A673 (cell line): Measurements from ENCODE around the gene ALPI. TPM values are rescaled to one million over a fixed set of nuclear protein-coding genes. Genes with fewer than 3 reads are reported as not detected.
"Not testable (repeated sequence)": the region's sequence is repeated elsewhere in the genome, so short reads cannot be mapped to it uniquely, and the experiment has no call there.

Source experiments
- BruUV-seq: library from RNA; stranded (reverse); fragments of 400-500 nt; replicated peaks from 2 replicates; lab custom pipeline; 2021; lab: Mats Ljungman, UMichigan
- CTCF ChIA-PET: fragments of 300-600 bp; sonication (Branson Sonifier 250); formaldehyde crosslinking; loops from one replicate; lab custom pipeline; 2022; ENCODE audit warnings: antibody characterized with exemption; lab: Charles Lee
- POLR2A ChIA-PET: fragments of 300-600 bp; sonication (Branson Sonifier 250); formaldehyde crosslinking; loops from one replicate; lab custom pipeline; 2022; ENCODE audit warnings: antibody characterized with exemption; ENCODE audit not compliant: low non-redundant PET; lab: Charles Lee
- DNase-seq: peaks from one replicate; pipeline ENCODE4 v3.0.0-alpha.2; 2015; ENCODE audit warnings: low spot score
- H3K27ac ChIP-seq: fragments of 200-600 bp; sonication (generic); 2 replicates; pipeline ENCODE4 v1.5.1; 2016; ENCODE audit warnings: mixed run types, low read depth, mild to moderate bottlenecking, mixed read lengths, antibody characterized with exemption, low read length; ENCODE audit not compliant: poor library complexity, severe bottlenecking
- H3K27me3 ChIP-seq: fragments of 200-600 bp; sonication (generic); replicated peaks from 2 replicates; pipeline ENCODE4 v1.6.1; 2017; ENCODE audit warnings: mixed run types, low read depth, mild to moderate bottlenecking, mixed read lengths, antibody characterized with exemption, low read length; ENCODE audit not compliant: insufficient read depth, poor library complexity
- H3K36me3 ChIP-seq: fragments of 200-600 bp; sonication (generic); 2 replicates; pipeline ENCODE4 v1.6.1; 2016; ENCODE audit warnings: mixed run types, mild to moderate bottlenecking, mixed read lengths, antibody characterized with exemption, low read length; ENCODE audit not compliant: insufficient read depth, poor library complexity, severe bottlenecking
- H3K4me1 ChIP-seq: fragments of 200-600 bp; sonication (generic); 2 replicates; pipeline ENCODE4 v1.6.1; 2017; ENCODE audit warnings: mixed run types, mild to moderate bottlenecking, mixed read lengths, antibody characterized with exemption, low read length; ENCODE audit not compliant: insufficient read depth, poor library complexity, severe bottlenecking
- H3K4me3 ChIP-seq: fragments of 200-600 bp; sonication (generic); 2 replicates; pipeline ENCODE4 v1.5.1; 2016; ENCODE audit warnings: low read depth, mixed run types, mild to moderate bottlenecking, mixed read lengths, low read length; ENCODE audit not compliant: poor library complexity, severe bottlenecking
- H3K9me3 ChIP-seq: fragments of 200-600 bp; sonication (generic); 2 replicates; pipeline ENCODE4 v1.6.1; 2016; ENCODE audit warnings: mixed run types, low read depth, mild to moderate bottlenecking, mixed read lengths, antibody characterized with exemption, low read length; ENCODE audit not compliant: poor library complexity, severe bottlenecking
- EZH2 ChIP-seq: fragments of 200-600 bp; sonication (generic); IDR thresholded peaks from 2 replicates; pipeline ENCODE4 v1.6.1; 2017; ENCODE audit warnings: borderline replicate concordance, low read depth, mild to moderate bottlenecking, mixed read lengths, antibody characterized with exemption, low read length; ENCODE audit not compliant: poor library complexity, severe bottlenecking
- intact Hi-C: fragments of 100-400 bp; cut with micrococcal nuclease; formaldehyde crosslinking; loops from one replicate; pipeline ENCODE4 v1.10.0; 2022; ENCODE audit not compliant: unreplicated experiment
- total RNA-seq: library from RNA; stranded (reverse); gene quantifications from 2 replicates; pipeline ENCODE4 v1.2.3, GENCODE V29; 2021
- TF ChIP-seq, protein P1 (sequence below): fragments of 300-800, 200-600 bp; sonication (generic); conservative IDR thresholded peaks from 2 replicates; pipeline ENCODE4 v1.5.1; 2017; ENCODE audit warnings: low read depth, mild to moderate bottlenecking, antibody characterized with exemption, low read length, moderate library complexity, mixed read lengths

The ALPI gene
- total RNA-seq, 1 experiment from 2014 or later = not detected

DNA sequence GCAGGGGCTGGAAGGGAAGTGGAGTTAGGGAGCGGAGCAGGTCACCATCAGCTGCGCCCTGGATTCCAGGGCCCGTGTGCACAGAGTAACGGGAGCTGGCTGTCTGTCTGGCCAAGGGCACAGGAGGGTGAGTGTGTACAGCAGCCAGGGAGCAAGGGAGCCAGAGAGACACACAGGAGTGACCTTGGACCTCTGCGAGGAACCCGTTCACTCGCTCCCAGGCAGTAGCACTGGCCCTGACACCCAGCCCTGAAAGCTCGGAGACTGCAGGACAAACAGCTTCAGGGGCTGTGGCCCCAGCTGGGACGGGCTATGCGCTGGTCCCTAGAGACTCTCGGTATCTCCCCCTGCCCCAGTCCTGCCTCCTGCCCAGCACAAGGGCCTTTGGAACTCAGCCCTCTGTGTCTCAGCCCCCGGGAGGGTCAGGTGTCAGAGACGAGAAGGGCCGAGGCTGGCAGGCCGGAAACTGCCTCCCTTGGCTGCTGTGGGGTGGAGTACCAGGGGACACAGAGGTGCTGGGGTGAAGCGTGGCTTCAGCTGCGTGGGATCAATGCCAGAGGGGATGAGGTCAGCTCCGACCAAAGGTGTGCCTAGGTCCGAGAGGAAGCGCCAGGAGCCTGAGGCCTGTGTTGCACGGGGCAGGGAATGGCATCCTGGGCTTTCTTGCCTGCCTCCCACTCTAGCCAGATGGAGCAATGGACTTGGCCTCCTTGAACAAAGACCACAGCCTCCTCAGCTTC lies 12.1 kb upstream of the ALPI start:
- H3K27me3 ChIP-seq, POLR2A ChIA-PET, H3K9me3 ChIP-seq, H3K4me3 ChIP-seq, H3K4me1 ChIP-seq, H3K36me3 ChIP-seq, H3K27ac ChIP-seq, DNase-seq, BruUV-seq: not testable (repeated sequence)
- intact Hi-C loops = loop anchor here (2.0 to 5.0 kb wide), 4 partner anchors 79 to 592 kb away; no protein-coding TSS in a partner anchor
- CTCF ChIA-PET = interaction anchor here (1.0 kb wide), 1 partner anchor 78 kb away, joined by 3 read pairs; no protein-coding TSS in a partner anchor

DNA sequence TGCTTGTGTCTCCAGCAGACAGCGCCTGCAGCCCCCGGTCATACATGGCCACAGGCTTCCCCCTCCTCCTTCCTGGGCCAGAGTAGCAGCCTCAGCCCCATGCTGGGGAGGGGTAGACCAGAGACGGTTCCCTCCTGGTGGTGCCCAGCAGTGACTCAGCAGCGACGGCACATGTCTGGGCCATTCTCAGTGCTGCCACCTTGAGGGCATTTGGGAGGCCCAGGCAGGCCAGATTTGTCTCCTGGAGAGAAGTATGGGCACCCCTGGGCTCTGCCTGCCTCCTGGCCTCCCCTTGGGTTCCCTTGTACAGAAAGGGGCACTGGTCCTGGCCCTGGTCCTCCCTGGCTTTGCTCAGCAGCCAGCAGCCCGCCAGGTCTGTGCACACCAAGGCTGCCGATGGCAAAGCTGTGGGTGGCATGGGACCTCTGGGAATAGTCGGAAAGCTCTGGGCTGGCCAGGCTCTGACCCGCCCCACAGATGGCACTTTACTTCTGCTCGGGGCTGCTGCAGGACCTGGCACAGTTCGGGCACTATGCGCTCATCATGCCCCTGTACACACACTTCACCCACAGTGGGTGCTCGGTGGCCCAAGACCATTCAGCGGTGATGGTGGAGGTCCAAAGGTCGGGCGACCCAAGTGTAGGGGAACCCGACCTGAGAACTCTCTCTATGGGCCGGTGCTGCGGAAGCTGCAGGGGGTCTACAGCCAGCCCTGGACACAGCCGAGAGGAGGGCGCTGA lies 11.4 kb upstream of the ALPI start:
- no TSS peak for BruUV-seq
- POLR2A ChIA-PET = no interaction called here
- DNase-seq = peak; percentile 86

DNA sequence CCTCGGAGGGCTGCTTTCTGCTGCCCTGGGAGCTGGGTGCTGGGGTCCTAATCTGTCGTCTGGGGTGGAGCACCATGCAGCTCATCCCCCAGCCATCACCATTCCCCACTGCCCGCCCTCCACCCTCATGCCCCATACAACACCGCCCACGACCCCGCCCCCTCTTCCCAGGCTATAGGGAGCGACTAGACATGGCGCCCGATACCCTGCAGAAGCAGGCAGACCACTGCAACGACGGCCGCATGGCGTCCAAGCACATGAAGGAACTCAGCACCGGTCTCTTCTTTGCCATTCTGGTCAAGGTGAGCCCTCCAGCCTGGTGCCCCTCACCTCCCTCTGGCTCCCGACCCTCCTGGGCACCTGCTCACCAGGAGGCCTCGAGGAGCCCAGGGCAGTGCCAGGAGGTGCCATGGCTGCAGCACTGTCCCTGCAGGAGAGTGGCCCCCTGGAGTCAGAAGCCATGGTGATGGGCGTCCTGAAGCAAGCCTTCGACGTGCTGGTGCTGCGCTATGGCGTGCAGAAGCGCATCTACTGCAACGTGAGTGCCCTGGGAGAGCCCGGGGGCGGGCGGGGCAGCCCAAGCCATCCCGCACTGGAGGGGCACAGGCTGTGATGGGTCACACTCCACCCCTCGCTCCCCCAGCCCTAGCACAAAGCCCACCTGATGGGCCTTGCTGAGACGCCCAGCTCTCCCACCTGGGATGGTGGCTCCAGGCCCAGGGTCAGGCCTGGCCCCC lies 10.6 kb upstream of the ALPI start:
- CTCF ChIA-PET = interaction anchor here (1.0 to 1.2 kb wide), 2 partner anchors 75 to 76 kb away, joined by 3 read pairs; partner anchors contain the start of gene PRSS56
- POLR2A ChIA-PET, DNase-seq, H3K36me3 ChIP-seq, BruUV-seq, H3K4me1 ChIP-seq, H3K4me3 ChIP-seq, H3K9me3 ChIP-seq, H3K27me3 ChIP-seq, H3K27ac ChIP-seq: not testable (repeated sequence)
- intact Hi-C loops = loop anchor here (2.0 kb wide), 1 partner anchor 77 kb away; no protein-coding TSS in a partner anchor

More for the DNA sequence above, 11.4 kb upstream of the ALPI start:
- TF ChIP-seq, protein P1, sequence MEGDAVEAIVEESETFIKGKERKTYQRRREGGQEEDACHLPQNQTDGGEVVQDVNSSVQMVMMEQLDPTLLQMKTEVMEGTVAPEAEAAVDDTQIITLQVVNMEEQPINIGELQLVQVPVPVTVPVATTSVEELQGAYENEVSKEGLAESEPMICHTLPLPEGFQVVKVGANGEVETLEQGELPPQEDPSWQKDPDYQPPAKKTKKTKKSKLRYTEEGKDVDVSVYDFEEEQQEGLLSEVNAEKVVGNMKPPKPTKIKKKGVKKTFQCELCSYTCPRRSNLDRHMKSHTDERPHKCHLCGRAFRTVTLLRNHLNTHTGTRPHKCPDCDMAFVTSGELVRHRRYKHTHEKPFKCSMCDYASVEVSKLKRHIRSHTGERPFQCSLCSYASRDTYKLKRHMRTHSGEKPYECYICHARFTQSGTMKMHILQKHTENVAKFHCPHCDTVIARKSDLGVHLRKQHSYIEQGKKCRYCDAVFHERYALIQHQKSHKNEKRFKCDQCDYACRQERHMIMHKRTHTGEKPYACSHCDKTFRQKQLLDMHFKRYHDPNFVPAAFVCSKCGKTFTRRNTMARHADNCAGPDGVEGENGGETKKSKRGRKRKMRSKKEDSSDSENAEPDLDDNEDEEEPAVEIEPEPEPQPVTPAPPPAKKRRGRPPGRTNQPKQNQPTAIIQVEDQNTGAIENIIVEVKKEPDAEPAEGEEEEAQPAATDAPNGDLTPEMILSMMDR = peak; percentile 78
- no peak for TF ChIP-seq EZH2
- no peaks in the 10 kb centered on the region for H3K9me3 ChIP-seq
- H3K27me3 ChIP-seq = no peaks in the 10 kb centered on the region
- CTCF ChIA-PET = interaction anchor here (1.0 kb wide), 1 partner anchor 77 kb away, joined by 3 read pairs; no protein-coding TSS in a partner anchor
- no peaks in the 10 kb centered on the region for H3K4me1 ChIP-seq
- H3K4me3 ChIP-seq = no peak overlapping the region
- no peak overlapping the region for H3K27ac ChIP-seq
- H3K36me3 ChIP-seq = no peaks in the 10 kb centered on the region
- intact Hi-C loops = loop anchor here (2.0 to 5.0 kb wide), 4 partner anchors 78 to 592 kb away; no protein-coding TSS in a partner anchor
